ENCODE data around the gene ZDHHC14.

DNA sequence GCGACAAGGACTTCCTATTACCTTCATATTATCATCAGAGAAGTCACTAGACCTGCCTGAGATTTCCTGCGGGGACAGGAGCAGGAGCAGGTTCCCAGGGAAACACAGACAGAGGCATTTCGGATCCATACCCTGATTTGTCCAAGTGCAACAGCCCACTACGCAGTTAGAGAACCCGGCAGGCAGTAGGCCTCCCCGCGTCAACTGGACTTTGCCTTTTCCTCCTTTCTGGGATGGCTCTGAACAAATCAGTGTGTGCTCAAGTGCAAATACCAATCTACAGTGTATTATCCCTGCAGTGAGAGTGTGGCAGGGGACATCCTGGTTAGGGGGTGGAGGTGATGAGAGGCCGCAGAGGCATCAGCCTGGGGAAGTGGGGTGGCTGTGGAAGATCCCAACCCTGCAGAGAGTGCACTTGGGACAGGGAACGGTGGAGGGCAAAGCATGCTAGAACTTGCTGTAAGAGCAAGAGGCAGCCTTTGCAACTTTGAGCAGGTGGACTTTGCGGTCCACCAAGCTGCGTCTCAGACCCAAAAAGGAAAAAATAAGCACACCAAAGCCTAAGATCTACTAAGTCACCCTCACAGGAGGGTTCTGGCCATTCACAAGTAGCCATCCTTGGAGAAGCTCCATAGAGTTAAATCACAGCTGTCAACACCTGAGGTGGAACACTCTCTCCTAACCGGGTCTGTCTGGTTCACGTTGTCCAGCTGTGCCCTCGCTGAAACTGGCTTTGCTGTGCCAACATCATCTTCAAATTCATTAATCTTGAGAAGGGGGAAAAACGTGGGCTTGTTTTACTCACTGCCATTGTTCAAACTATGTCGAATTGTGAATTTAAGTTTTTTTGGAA is 159.1 kb downstream of the ZDHHC14 start:
- TF ChIP-seq POLR2AphosphoS5 (IDR thresholded peaks at IDR 0.05) = no peak
- TF ChIP-seq, protein P1, sequence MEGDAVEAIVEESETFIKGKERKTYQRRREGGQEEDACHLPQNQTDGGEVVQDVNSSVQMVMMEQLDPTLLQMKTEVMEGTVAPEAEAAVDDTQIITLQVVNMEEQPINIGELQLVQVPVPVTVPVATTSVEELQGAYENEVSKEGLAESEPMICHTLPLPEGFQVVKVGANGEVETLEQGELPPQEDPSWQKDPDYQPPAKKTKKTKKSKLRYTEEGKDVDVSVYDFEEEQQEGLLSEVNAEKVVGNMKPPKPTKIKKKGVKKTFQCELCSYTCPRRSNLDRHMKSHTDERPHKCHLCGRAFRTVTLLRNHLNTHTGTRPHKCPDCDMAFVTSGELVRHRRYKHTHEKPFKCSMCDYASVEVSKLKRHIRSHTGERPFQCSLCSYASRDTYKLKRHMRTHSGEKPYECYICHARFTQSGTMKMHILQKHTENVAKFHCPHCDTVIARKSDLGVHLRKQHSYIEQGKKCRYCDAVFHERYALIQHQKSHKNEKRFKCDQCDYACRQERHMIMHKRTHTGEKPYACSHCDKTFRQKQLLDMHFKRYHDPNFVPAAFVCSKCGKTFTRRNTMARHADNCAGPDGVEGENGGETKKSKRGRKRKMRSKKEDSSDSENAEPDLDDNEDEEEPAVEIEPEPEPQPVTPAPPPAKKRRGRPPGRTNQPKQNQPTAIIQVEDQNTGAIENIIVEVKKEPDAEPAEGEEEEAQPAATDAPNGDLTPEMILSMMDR (IDR thresholded peaks at IDR 0.05) = no peak
